Measurements from ENCODE around the gene GLB1L3.

DNA sequence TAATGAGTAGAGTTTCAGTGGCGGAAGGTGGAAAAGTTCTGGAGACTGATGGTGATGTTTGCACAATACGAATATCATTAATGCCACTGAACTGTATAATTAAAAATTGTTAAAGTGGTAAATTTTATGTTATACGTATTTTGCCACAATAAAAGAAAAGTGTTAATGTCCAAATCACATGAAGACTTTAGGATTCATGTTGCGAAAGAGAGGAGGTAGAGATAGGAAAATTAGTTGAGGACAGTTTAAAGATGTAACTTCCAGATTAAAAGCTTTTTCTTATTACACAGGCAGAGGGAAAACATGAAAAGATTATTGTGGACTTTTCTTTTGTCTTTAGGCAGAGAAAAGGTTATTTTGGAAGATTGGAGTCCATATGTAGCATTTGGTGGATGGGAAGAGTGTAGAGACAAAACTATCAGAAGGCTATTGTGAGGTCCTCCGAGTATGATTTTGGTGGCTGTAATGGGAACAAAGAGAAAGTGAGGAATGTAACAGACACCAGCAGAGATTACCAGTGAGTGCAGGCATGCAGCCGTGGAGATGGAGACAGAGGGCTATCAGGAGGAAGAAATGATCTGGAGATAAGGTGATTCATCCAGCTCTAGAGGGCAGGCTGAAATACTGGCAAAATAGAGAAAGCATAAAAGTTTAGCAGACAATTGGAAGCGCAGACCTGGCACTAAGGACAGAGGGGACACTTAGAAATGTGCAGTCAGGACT is 39.2 kb upstream of the GLB1L3 start:
- TF ChIP-seq, protein P1, sequence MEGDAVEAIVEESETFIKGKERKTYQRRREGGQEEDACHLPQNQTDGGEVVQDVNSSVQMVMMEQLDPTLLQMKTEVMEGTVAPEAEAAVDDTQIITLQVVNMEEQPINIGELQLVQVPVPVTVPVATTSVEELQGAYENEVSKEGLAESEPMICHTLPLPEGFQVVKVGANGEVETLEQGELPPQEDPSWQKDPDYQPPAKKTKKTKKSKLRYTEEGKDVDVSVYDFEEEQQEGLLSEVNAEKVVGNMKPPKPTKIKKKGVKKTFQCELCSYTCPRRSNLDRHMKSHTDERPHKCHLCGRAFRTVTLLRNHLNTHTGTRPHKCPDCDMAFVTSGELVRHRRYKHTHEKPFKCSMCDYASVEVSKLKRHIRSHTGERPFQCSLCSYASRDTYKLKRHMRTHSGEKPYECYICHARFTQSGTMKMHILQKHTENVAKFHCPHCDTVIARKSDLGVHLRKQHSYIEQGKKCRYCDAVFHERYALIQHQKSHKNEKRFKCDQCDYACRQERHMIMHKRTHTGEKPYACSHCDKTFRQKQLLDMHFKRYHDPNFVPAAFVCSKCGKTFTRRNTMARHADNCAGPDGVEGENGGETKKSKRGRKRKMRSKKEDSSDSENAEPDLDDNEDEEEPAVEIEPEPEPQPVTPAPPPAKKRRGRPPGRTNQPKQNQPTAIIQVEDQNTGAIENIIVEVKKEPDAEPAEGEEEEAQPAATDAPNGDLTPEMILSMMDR (IDR thresholded peaks at IDR 0.05; ENCODE audit: insufficient read depth, low read length), result no peak
- TF ChIP-seq GABPA (IDR thresholded peaks at IDR 0.05; ENCODE audit: low read depth), result no peak
- TF ChIP-seq REST (IDR thresholded peaks at IDR 0.05; ENCODE audit: insufficient replicate concordance, low read depth), result no peak
- TF ChIP-seq POLR2AphosphoS5 (IDR thresholded peaks at IDR 0.05; ENCODE audit: low read depth), result no peak
- TF ChIP-seq SPI1 (IDR thresholded peaks at IDR 0.05; ENCODE audit: borderline replicate concordance, low read depth), result no peak

All from HL-60 (cell line).